22Rv1 (cell line): Measurements from ENCODE around the gene GRPEL1.

Experiments used
- H3K27ac ChIP-seq: fragments of 450-650 bp; 2 replicates; pipeline ENCODE4 v1.5.1; 2017
- ZFX ChIP-seq: fragments of 450-650 bp; IDR thresholded peaks from 2 replicates; pipeline ENCODE4 v1.6.1; 2017; ENCODE audit warnings: antibody characterized with exemption, borderline replicate concordance
- TF ChIP-seq, protein P1 (sequence below): fragments of 450-650 bp; IDR thresholded peaks from 2 replicates; pipeline ENCODE4 v1.5.1; 2017; ENCODE audit warnings: mild to moderate bottlenecking

Gene GRPEL1

DNA sequence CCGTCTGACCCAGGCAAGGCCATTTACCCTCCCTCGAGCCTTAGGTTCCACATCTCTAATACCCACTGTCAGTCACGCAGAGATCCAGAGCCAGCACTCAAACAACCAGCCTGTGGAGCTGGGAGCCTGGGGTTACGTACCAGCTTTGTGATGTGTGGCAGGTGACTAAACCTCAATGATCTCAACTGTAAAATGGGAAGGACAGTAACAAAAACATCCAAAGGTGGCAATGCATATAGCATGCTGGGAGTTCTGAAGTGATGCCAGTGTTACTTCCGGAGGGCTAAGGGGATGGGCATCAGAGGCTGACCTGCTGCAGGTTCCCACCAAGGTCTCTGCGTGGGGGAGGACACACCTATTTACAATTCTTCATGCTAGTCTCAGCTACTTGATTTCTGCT lies 6.0 kb downstream of the GRPEL1 start:
- H3K27ac ChIP-seq = no peak overlapping the region
- TF ChIP-seq, protein P1, sequence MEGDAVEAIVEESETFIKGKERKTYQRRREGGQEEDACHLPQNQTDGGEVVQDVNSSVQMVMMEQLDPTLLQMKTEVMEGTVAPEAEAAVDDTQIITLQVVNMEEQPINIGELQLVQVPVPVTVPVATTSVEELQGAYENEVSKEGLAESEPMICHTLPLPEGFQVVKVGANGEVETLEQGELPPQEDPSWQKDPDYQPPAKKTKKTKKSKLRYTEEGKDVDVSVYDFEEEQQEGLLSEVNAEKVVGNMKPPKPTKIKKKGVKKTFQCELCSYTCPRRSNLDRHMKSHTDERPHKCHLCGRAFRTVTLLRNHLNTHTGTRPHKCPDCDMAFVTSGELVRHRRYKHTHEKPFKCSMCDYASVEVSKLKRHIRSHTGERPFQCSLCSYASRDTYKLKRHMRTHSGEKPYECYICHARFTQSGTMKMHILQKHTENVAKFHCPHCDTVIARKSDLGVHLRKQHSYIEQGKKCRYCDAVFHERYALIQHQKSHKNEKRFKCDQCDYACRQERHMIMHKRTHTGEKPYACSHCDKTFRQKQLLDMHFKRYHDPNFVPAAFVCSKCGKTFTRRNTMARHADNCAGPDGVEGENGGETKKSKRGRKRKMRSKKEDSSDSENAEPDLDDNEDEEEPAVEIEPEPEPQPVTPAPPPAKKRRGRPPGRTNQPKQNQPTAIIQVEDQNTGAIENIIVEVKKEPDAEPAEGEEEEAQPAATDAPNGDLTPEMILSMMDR = no peak
- no peak for TF ChIP-seq ZFX

DNA sequence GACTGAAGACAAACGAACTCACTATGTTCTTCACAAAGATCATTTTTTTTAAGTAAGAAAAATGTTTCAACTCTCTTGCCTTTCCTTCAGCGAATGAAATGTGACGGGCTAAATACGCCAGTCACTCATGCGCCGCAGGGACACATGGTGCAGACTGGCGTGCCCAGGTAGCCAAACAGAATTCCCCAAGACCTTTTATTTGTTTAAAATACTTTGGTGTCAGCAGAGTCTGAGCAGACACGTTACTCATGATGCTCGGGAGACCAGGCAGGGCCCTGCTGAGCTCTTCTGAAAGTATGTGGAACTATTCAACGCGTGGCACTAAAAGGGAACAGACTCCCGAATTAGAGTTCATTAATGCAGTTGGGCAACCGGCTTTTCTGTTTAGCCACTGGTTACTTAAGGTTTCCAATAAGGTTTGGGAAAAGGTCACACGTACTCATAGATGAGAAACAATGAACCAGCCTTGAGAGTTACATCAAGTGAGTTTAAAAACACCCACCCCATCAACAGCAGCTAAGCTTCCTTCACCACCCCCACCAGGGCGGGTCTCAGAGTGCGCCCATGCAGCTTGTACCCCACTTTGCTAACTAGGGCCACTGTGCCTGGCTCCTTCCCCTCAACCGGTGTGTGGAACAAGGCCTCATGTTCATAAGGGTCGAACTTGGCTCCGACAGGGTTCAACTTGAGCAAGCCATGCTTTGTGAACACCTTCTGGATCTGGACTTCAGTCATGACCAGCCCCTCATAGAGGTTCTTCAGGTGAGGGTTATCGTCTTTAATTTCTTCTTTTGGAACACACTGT lies 7.3 kb downstream of the GRPEL1 start:
- no peak overlapping the region for H3K27ac ChIP-seq
- TF ChIP-seq ZFX = no peak
- TF ChIP-seq, protein P1 = no peak

- no peak overlapping the region for H3K27ac ChIP-seq
- TF ChIP-seq, protein P1 = no peak
- no peak for TF ChIP-seq ZFX
These were observed 8.2 kb downstream of the GRPEL1 start for GRCh38 chr4:7059662-7060061.

GRCh38 chr4:7058792-7059191 lies 9.1 kb downstream of the GRPEL1 start:
- TF ChIP-seq ZFX = no peak
- TF ChIP-seq, protein P1 = no peak
- no peak overlapping the region for H3K27ac ChIP-seq

GRCh38 chr4:7055990-7056325 lies 11.9 kb downstream of the GRPEL1 start:
- TF ChIP-seq, protein P1 = no peak
- TF ChIP-seq ZFX = no peak
- no peak overlapping the region for H3K27ac ChIP-seq

DNA sequence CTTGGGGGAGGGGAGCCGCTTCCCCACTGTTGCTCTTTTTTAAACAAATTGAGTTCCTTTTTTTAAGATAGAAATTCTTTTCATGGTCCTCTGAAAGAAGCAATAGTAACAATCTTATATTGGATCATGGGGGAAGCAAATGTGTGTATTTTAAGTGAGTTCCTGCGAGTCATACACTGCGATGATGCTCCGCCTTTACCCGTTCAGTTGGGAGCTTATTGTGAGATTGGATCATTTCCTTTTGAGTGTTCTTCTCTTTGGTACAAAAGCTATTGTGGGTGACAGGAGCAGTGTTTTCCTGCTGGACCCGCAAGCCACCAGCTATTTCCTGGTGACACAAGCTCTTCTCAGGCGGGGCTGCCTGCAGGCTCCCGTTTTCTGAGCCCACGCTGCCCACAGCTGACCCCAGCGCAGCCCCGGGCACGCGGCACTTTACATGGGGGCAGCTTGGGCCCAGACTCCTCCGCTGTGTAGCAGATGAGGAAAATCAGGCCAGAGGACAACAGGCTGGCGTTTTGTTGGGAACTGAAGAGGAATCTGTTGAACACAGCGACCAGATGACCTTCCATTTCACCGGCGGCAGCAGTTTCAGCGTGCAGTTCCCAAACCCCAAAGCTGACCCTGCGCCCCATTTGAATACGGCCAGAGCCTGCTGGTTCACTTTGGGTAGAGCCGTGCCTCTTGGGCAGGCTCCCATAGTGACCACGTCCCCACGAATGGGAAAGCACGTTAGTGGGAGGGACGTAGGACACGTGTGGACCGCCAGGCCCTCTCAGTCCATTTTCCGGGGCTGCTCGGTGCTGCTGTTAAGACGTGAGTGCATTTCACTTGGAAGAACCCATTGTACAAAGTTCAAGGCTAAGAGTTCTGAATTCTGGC lies 12.5 kb downstream of the GRPEL1 start:
- TF ChIP-seq, protein P1 = no peak
- no peak for TF ChIP-seq ZFX
- H3K27ac ChIP-seq = no peak overlapping the region
